GM11168 (cell line): ENCODE results near the gene ZNF710.

Experiments used
- in situ Hi-C: fragments of 300-500 bp; cut with MboI; formaldehyde crosslinking; loops from one replicate; pipeline ENCODE4 v1.12.0; 2022; ENCODE audit warnings: low sequenced_read_pairs; ENCODE audit not compliant: unreplicated experiment

Gene ZNF710

GRCh38 chr15:90126596-90127435 is 125.7 kb downstream of the ZNF710 start:
- in situ Hi-C loops: no loop called here

DNA sequence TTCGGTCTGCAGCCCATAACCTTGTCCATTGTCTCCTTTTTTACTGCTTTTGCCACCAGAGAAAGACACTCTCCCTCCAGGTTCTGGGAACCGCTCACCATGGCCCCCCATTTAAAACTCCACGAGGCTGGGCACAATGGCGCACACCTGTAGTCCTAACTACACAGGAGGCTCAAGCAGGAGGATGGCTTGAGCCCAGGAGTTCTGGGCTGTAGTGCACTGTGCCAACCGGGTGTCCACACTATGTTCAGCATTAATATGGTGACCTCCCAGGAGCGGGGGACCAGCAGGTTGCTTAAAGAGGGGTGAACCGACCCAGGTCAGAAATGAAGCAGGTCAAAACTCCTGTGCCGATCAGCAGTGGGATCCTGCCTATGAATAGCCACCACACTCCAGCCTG is 129.2 kb downstream of the ZNF710 start:
- in situ Hi-C loops: no loop called here
